Left lobe of liver (tissue), 2 donors: ENCODE measurements around the gene IRS2. TPM values are rescaled to one million over a fixed set of nuclear protein-coding genes. Genes with fewer than 3 reads are reported as not detected.
"Not testable (repeated sequence)": the region's sequence is repeated elsewhere in the genome, so short reads cannot be mapped to it uniquely, and the experiment has no call there.

ENCODE experiments used
- ATAC-seq: fragments of 200-7000 bp; cut with Tn5 transposase; one replicate; pipeline ENCODE4 v1.9.1; 2020; ENCODE audit warnings: mild to moderate bottlenecking, moderate library complexity
- DNase-seq: peaks from one replicate; pipeline ENCODE4 v3.0.0-alpha.2; 2020; ENCODE audit warnings: low spot score
- total RNA-seq: library from RNA; stranded (reverse); gene quantifications from one replicate; pipeline ENCODE4 v1.2.1, GENCODE V29; 2021
- donor health status: DM: no; HTN: no; CAD: no; lungs with moderate emphysema.
- donor health status: DM: no; HTN: yes; CAD: no.

Gene IRS2
- total RNA-seq: 13.1 TPM

- DNase-seq: peak; percentile 97
- ATAC-seq: peak; percentile 62
These were observed at the start of gene IRS2 for GRCh38 chr13:109786457-109787134. Gene IRS2, minus strand, starts transcription at chr13:109786583. Its CDS starts 530 bp downstream, at chr13:109786053.

GRCh38 chr13:109834973-109835720, 48.8 kb upstream of the IRS2 start:
- DNase-seq (no peak), ATAC-seq (no peak)

GRCh38 chr13:109833940-109834339, 47.6 kb upstream of the IRS2 start:
- ATAC-seq (no peak), DNase-seq (no peak)

GRCh38 chr13:109833071-109833470, 46.7 kb upstream of the IRS2 start:
- no peak for ATAC-seq
- no peak for DNase-seq

- ATAC-seq: not testable (repeated sequence)
These were observed 42.4 kb upstream of the IRS2 start for GRCh38 chr13:109828591-109829316.

GRCh38 chr13:109823201-109823600, 36.8 kb upstream of the IRS2 start:
- not testable (repeated sequence) for DNase-seq, ATAC-seq

More at GRCh38 chr13:109828591-109829316, 42.4 kb upstream of the IRS2 start:
- DNase-seq: not testable (repeated sequence)

- no peak for DNase-seq
- no peak for ATAC-seq
These were observed 34.7 kb upstream of the IRS2 start for GRCh38 chr13:109821103-109821502.

- no peak for ATAC-seq
These were observed 33.5 kb upstream of the IRS2 start for GRCh38 chr13:109819874-109820273.

GRCh38 chr13:109818886-109819285, 32.5 kb upstream of the IRS2 start:
- DNase-seq (no peak), ATAC-seq (no peak)

More at GRCh38 chr13:109819874-109820273, 33.5 kb upstream of the IRS2 start:
- DNase-seq: no peak

GRCh38 chr13:109817591-109818535, 31.5 kb upstream of the IRS2 start:
- no peak for ATAC-seq

GRCh38 chr13:109816808-109817203, 30.4 kb upstream of the IRS2 start:
- peak; percentile 57 for ATAC-seq
- no peak for DNase-seq

More at GRCh38 chr13:109817591-109818535, 31.5 kb upstream of the IRS2 start:
- DNase-seq: no peak

GRCh38 chr13:109816112-109816807, 29.9 kb upstream of the IRS2 start:
- DNase-seq: peak; percentile 83
- ATAC-seq: peak; percentile 90

GRCh38 chr13:109815651-109816050, 29.3 kb upstream of the IRS2 start:
- DNase-seq (no peak), ATAC-seq (no peak)

- no peak for DNase-seq
- ATAC-seq: no peak
These were observed 27.3 kb upstream of the IRS2 start for GRCh38 chr13:109813663-109814062.

GRCh38 chr13:109812382-109812781, 26.0 kb upstream of the IRS2 start:
- ATAC-seq (no peak), DNase-seq (no peak)

GRCh38 chr13:109810761-109811510, 24.6 kb upstream of the IRS2 start:
- no peak for ATAC-seq
- DNase-seq: no peak

GRCh38 chr13:109809216-109809932, 23.0 kb upstream of the IRS2 start:
- ATAC-seq: no peak
- no peak for DNase-seq

- DNase-seq (no peak), ATAC-seq (no peak)
These were observed 21.0 kb upstream of the IRS2 start for GRCh38 chr13:109807345-109807744.
